A673 (cell line): ENCODE results near the gene TP53. TPM values are rescaled to one million over a fixed set of nuclear protein-coding genes. Genes with fewer than 3 reads are reported as not detected.

ENCODE experiments used
- BruUV-seq: library from RNA; stranded (reverse); fragments of 400-500 nt; replicated peaks from 2 replicates; lab custom pipeline; 2021; lab: Mats Ljungman, UMichigan
- CTCF ChIA-PET: fragments of 300-600 bp; sonication (Branson Sonifier 250); formaldehyde crosslinking; loops from one replicate; lab custom pipeline; 2022; ENCODE audit warnings: antibody characterized with exemption; lab: Charles Lee
- POLR2A ChIA-PET: fragments of 300-600 bp; sonication (Branson Sonifier 250); formaldehyde crosslinking; loops from one replicate; lab custom pipeline; 2022; ENCODE audit warnings: antibody characterized with exemption; ENCODE audit not compliant: low non-redundant PET; lab: Charles Lee
- DNase-seq: peaks from one replicate; pipeline ENCODE4 v3.0.0-alpha.2; 2015; ENCODE audit warnings: low spot score
- H3K27ac ChIP-seq: fragments of 200-600 bp; sonication (generic); 2 replicates; pipeline ENCODE4 v1.5.1; 2016; ENCODE audit warnings: mixed run types, low read depth, mild to moderate bottlenecking, mixed read lengths, antibody characterized with exemption, low read length; ENCODE audit not compliant: poor library complexity, severe bottlenecking
- H3K27me3 ChIP-seq: fragments of 200-600 bp; sonication (generic); replicated peaks from 2 replicates; pipeline ENCODE4 v1.6.1; 2017; ENCODE audit warnings: mixed run types, low read depth, mild to moderate bottlenecking, mixed read lengths, antibody characterized with exemption, low read length; ENCODE audit not compliant: insufficient read depth, poor library complexity
- H3K36me3 ChIP-seq: fragments of 200-600 bp; sonication (generic); 2 replicates; pipeline ENCODE4 v1.6.1; 2016; ENCODE audit warnings: mixed run types, mild to moderate bottlenecking, mixed read lengths, antibody characterized with exemption, low read length; ENCODE audit not compliant: insufficient read depth, poor library complexity, severe bottlenecking
- H3K4me1 ChIP-seq: fragments of 200-600 bp; sonication (generic); 2 replicates; pipeline ENCODE4 v1.6.1; 2017; ENCODE audit warnings: mixed run types, mild to moderate bottlenecking, mixed read lengths, antibody characterized with exemption, low read length; ENCODE audit not compliant: insufficient read depth, poor library complexity, severe bottlenecking
- H3K4me3 ChIP-seq: fragments of 200-600 bp; sonication (generic); 2 replicates; pipeline ENCODE4 v1.5.1; 2016; ENCODE audit warnings: low read depth, mixed run types, mild to moderate bottlenecking, mixed read lengths, low read length; ENCODE audit not compliant: poor library complexity, severe bottlenecking
- H3K9me3 ChIP-seq: fragments of 200-600 bp; sonication (generic); 2 replicates; pipeline ENCODE4 v1.6.1; 2016; ENCODE audit warnings: mixed run types, low read depth, mild to moderate bottlenecking, mixed read lengths, antibody characterized with exemption, low read length; ENCODE audit not compliant: poor library complexity, severe bottlenecking
- EZH2 ChIP-seq: fragments of 200-600 bp; sonication (generic); IDR thresholded peaks from 2 replicates; pipeline ENCODE4 v1.6.1; 2017; ENCODE audit warnings: borderline replicate concordance, low read depth, mild to moderate bottlenecking, mixed read lengths, antibody characterized with exemption, low read length; ENCODE audit not compliant: poor library complexity, severe bottlenecking
- intact Hi-C: fragments of 100-400 bp; cut with micrococcal nuclease; formaldehyde crosslinking; loops from one replicate; pipeline ENCODE4 v1.10.0; 2022; ENCODE audit not compliant: unreplicated experiment
- total RNA-seq: library from RNA; stranded (reverse); gene quantifications from 2 replicates; pipeline ENCODE4 v1.2.3, GENCODE V29; 2021
- TF ChIP-seq, protein P1 (sequence below): fragments of 300-800, 200-600 bp; sonication (generic); conservative IDR thresholded peaks from 2 replicates; pipeline ENCODE4 v1.5.1; 2017; ENCODE audit warnings: low read depth, mild to moderate bottlenecking, antibody characterized with exemption, low read length, moderate library complexity, mixed read lengths

The TP53 gene
- total RNA-seq, 1 experiment from 2014 or later, result 34.8 TPM

DNA sequence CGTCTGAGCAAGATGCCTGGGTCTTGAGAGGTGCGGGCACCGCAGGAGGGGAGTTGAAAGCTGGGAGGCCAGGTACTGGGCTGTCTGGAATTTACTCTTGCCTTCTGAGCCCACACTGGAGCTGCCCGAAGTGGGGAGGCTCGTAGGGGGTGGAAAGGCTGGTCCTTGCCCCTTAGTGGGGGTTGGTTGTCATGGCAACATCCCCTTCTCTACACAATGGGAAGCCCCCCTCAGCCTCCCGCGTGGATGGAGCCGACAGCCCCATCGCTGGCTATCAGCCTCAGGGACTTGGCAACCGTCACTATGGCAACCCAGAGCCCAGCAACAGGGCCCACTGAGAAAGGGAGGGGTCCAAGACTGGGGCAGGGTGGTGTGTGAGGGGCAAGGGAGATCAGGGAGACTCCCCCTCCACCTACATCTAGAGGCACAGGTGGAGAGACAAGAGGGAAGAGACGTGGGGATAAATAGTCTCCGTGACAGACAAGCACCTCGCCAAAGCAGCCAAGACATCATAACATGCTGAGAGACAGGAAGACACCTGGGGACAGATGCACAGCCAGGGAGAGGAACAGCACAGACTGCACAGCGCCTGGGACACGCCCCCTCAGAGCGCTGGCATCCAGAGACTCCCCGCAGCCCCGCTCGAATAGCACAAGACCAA is 25.0 kb upstream of the TP53 start:
- POLR2A ChIA-PET, result no interaction called here
- Histone ChIP-seq H3K36me3 (no peaks in the 10 kb centered on the region), H3K27me3 (no peaks in the 10 kb centered on the region), H3K4me1 (peaks cover 10% of the 10 kb centered on the region), H3K4me3 (no peak overlapping the region), H3K9me3 (no peaks in the 10 kb centered on the region), H3K27ac (no peak overlapping the region)
- CTCF ChIA-PET, result interaction anchor here (0.7 kb wide), 2 partner anchors 15 to 123 kb away, joined by 4 read pairs; no protein-coding TSS in a partner anchor
- peak; percentile 63 for DNase-seq
- TF ChIP-seq, protein P1, sequence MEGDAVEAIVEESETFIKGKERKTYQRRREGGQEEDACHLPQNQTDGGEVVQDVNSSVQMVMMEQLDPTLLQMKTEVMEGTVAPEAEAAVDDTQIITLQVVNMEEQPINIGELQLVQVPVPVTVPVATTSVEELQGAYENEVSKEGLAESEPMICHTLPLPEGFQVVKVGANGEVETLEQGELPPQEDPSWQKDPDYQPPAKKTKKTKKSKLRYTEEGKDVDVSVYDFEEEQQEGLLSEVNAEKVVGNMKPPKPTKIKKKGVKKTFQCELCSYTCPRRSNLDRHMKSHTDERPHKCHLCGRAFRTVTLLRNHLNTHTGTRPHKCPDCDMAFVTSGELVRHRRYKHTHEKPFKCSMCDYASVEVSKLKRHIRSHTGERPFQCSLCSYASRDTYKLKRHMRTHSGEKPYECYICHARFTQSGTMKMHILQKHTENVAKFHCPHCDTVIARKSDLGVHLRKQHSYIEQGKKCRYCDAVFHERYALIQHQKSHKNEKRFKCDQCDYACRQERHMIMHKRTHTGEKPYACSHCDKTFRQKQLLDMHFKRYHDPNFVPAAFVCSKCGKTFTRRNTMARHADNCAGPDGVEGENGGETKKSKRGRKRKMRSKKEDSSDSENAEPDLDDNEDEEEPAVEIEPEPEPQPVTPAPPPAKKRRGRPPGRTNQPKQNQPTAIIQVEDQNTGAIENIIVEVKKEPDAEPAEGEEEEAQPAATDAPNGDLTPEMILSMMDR, result no peak
- TF ChIP-seq EZH2, result no peak
- intact Hi-C loops, result no loop called here
- BruUV-seq, result no TSS peak

DNA sequence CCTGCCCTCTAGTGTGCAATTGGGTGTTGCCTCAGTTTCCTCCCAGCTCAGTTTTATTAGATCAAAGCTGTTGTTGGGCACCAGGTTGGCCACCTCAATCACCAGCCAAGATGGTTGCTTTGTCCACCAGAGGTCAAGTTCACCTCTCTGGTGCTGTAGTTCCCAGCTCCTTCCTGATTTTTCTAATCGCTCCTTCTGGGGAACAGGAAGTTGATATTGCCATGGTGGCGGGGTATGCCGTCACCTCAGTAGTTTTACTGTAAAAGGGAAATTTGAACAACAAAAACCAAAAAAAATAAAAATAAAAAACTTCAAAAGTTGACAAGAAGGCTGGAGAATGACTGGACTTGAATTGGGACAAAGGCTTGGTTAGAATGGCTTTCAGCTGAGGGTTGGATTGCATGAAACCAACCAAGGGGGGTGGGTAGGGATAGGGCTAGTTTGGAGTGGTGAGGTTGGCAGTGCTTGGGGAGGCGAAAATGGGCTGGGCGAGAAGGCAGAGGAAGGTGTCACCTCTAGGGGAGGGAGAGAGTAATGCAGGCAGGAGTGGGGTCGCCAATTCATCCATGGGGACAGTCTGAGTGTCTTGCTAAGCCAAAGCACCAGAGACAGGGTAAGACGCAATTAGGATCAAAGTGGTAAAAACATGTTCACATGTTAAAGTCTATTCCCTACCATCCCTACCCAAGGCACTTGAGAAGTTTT is 23.9 kb upstream of the TP53 start:
- Histone ChIP-seq H3K4me1 (peaks cover 8% of the 10 kb centered on the region), H3K9me3 (no peaks in the 10 kb centered on the region), H3K4me3 (no peak overlapping the region), H3K27ac (no peak overlapping the region), H3K27me3 (no peaks in the 10 kb centered on the region), H3K36me3 (no peaks in the 10 kb centered on the region)
- intact Hi-C loops, result no loop called here
- TF ChIP-seq, protein P1, result peak; percentile 35
- TF ChIP-seq EZH2, result no peak
- POLR2A ChIA-PET, result no interaction called here
- no peak for DNase-seq
- CTCF ChIA-PET, result no interaction called here
- BruUV-seq, result no TSS peak

DNA sequence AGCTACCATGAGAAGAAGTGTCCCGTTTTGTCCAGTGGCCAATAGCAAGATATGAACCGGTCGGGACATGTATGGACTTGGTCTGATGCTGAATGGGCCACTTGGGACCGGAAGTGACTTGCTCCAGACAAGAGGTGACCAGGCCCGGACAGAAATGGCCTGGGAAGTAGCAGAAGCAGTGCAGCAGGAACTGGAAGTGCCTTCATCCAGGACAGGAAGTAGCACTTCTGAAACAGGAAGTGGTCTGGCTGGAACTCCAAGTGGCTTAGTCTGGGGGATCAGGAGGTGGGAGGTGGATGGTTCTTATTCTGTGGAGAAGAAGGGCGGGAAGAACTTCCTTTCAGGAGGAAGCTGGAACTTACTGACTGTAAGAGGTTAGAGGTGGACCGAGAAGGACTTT is 23.0 kb upstream of the TP53 start:
- H3K9me3 ChIP-seq, result no peaks in the 10 kb centered on the region
- TF ChIP-seq, protein P1, result no peak
- no peak for TF ChIP-seq EZH2
- H3K27me3 ChIP-seq, result no peaks in the 10 kb centered on the region
- H3K4me1 ChIP-seq, result peaks cover 12% of the 10 kb centered on the region
- no peak for DNase-seq
- no peaks in the 10 kb centered on the region for H3K36me3 ChIP-seq
- no peak overlapping the region for H3K27ac ChIP-seq
- ChIA-PET POLR2A (no interaction called here), CTCF (no interaction called here)
- H3K4me3 ChIP-seq, result no peak overlapping the region
- BruUV-seq, result no TSS peak
- intact Hi-C loops, result no loop called here
